Activated T-cell treated with anti-CD3 and anti-CD28 coated beads, Interleukin-2, amount 50 U/mL, for 4 hours (primary cell): Measurements from ENCODE around the gene DLG2. TPM values are rescaled to one million over a fixed set of nuclear protein-coding genes. Genes with fewer than 3 reads are reported as not detected.
A peak's percentile ranks its signal among the peaks of the same experiment; 100 is the strongest.

Experiments used
- ATAC-seq, 2 donors: fragments of 200-7000 bp; cut with Tn5 transposase; one replicate each; pipeline ENCODE4 v1.10.0; 2021
- DNase-seq: peaks from one replicate; pipeline ENCODE4 v3.0.0-alpha.2; 2020
- H3K27me3 Mint-ChIP-seq: one replicate; pipeline ENCODE4 v1.8.0; 2021; ENCODE audit warnings: low read depth, mixed read lengths
- H3K36me3 Mint-ChIP-seq: one replicate; pipeline ENCODE4 v1.8.0; 2022; ENCODE audit warnings: mixed read lengths; ENCODE audit not compliant: insufficient read depth
- H3K4me1 Mint-ChIP-seq: one replicate; pipeline ENCODE4 v1.8.0; 2021; ENCODE audit warnings: low read depth, mixed read lengths
- H3K4me3 Mint-ChIP-seq: one replicate; pipeline ENCODE4 v1.8.0; 2021; ENCODE audit warnings: mild to moderate bottlenecking, moderate library complexity, mixed read lengths
- H3K9me3 Mint-ChIP-seq: one replicate; pipeline ENCODE4 v1.8.0; 2021; ENCODE audit warnings: mixed read lengths
- total RNA-seq, 3 donors: library from RNA; stranded (reverse); gene quantifications; one replicate each; pipeline ENCODE4 v1.2.1, GENCODE V29; 2021

The DLG2 gene
- total RNA-seq, 3 donors from 2014 or later: 0.54 to 1.3 (median 0.58) TPM

- Mint-ChIP-seq H3K4me3 (no peak overlapping the region), H3K4me1 (no peaks in the 10 kb centered on the region), H3K9me3 (peaks cover 13% of the 10 kb centered on the region), H3K36me3 (no peaks in the 10 kb centered on the region), H3K27me3 (no peaks in the 10 kb centered on the region)
- ATAC-seq: no peak
- no peak for DNase-seq
These were observed 1765.1 kb downstream of the DLG2 start for GRCh38 chr11:83862033-83862432.

DNA sequence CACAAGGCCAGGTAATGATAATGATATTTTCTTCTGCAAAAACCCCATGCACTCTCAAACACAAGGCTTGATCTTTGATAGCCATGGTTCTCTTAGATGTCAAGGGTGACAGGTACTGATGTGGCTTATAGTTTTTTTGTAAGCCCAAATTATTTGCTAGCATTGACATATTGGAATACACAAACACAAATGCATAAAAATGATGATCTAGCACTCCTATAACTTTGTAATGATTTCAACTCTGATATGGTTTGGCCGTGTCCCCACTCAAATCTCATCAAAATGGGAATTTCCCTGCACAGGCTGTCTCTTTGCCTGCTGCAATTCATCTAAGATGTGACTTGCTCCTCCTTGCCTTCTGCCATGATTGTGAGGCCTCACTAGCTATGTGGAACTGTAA lies 1768.5 kb downstream of the DLG2 start:
- ATAC-seq: no peak
- Mint-ChIP-seq H3K36me3 (no peaks in the 10 kb centered on the region), H3K4me1 (no peaks in the 10 kb centered on the region), H3K4me3 (no peak overlapping the region), H3K9me3 (peaks cover 14% of the 10 kb centered on the region), H3K27me3 (no peaks in the 10 kb centered on the region)
- no peak for DNase-seq

GRCh38 chr11:83855237-83855636 lies 1771.9 kb downstream of the DLG2 start:
- H3K4me3 Mint-ChIP-seq: no peak overlapping the region
- ATAC-seq (no peak), DNase-seq (no peak)
- peaks cover 10% of the 10 kb centered on the region for H3K9me3 Mint-ChIP-seq
- H3K36me3 Mint-ChIP-seq: no peaks in the 10 kb centered on the region
- H3K27me3 Mint-ChIP-seq: peaks cover 2% of the 10 kb centered on the region
- no peaks in the 10 kb centered on the region for H3K4me1 Mint-ChIP-seq

GRCh38 chr11:83852775-83853442 lies 1774.2 kb downstream of the DLG2 start:
- Mint-ChIP-seq H3K4me1 (no peaks in the 10 kb centered on the region), H3K36me3 (no peaks in the 10 kb centered on the region), H3K9me3 (peaks cover 3% of the 10 kb centered on the region), H3K4me3 (no peak overlapping the region), H3K27me3 (peaks cover 4% of the 10 kb centered on the region)
- no peak for DNase-seq
- no peak for ATAC-seq

DNA sequence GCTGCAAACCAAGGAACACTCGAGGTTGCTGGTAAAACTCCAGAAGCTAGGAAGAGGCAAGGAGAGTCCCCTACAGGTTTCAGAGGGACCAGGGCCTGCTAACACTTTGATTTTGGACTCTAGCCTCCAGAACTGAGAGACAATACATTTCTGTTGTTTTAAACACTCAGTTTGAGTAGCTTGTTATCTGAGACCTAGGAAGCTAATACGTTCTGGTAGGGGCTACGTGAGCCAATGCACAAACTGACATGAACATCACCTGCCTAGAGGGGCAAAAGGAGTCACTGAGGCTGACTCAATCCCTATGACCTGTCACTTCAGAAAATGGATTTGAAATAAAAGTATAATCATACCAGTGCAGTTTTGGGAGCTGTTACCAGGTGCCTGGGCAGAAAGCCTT lies 1775.1 kb downstream of the DLG2 start:
- H3K4me1 Mint-ChIP-seq: no peaks in the 10 kb centered on the region
- no peak for ATAC-seq
- H3K36me3 Mint-ChIP-seq: no peaks in the 10 kb centered on the region
- H3K9me3 Mint-ChIP-seq: peaks cover 3% of the 10 kb centered on the region
- DNase-seq: no peak
- H3K4me3 Mint-ChIP-seq: no peak overlapping the region
- H3K27me3 Mint-ChIP-seq: peaks cover 4% of the 10 kb centered on the region

DNA sequence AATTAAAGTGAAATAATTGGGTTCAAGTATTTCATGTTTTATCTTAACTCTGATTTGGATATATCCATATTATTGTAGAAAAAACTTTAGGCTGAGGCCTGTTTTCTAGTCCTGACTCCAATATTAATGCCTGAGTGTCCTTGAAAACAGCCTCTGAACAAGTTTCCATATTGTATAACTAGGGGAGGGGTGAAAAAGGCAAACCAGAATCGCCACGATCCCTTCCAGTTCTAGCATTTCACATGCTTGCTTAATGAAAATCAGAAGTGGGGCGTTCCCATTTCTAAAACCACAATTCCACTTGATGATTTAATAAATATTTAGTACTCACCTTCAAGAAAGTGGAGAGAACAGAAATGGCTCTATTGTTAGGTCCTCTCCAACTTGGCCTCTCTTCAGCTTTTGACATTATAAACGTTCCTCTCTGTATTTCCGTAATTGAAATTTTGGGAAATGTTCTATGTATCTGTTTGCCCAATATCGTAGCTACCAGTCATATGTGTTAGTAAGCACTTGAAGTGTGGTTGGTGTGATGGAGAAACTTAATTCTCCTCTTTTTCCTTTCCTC lies 1779.6 kb downstream of the DLG2 start:
- H3K4me1 Mint-ChIP-seq: no peaks in the 10 kb centered on the region
- no peaks in the 10 kb centered on the region for H3K9me3 Mint-ChIP-seq
- DNase-seq (no peak), ATAC-seq (no peak)
- peaks cover 4% of the 10 kb centered on the region for H3K27me3 Mint-ChIP-seq
- no peak overlapping the region for H3K4me3 Mint-ChIP-seq
- H3K36me3 Mint-ChIP-seq: no peaks in the 10 kb centered on the region

GRCh38 chr11:83845797-83846196 lies 1781.3 kb downstream of the DLG2 start:
- Mint-ChIP-seq H3K36me3 (no peaks in the 10 kb centered on the region), H3K4me3 (no peak overlapping the region), H3K9me3 (no peaks in the 10 kb centered on the region), H3K4me1 (no peaks in the 10 kb centered on the region), H3K27me3 (peaks cover 4% of the 10 kb centered on the region)
- DNase-seq (no peak), ATAC-seq (no peak)

GRCh38 chr11:83840326-83840725 lies 1786.8 kb downstream of the DLG2 start:
- H3K4me3 Mint-ChIP-seq: no peak overlapping the region
- DNase-seq (no peak), ATAC-seq (no peak)
- H3K36me3 Mint-ChIP-seq: no peaks in the 10 kb centered on the region
- H3K27me3 Mint-ChIP-seq: no peaks in the 10 kb centered on the region
- H3K9me3 Mint-ChIP-seq: no peaks in the 10 kb centered on the region
- no peaks in the 10 kb centered on the region for H3K4me1 Mint-ChIP-seq

- Mint-ChIP-seq H3K27me3 (no peaks in the 10 kb centered on the region), H3K9me3 (no peaks in the 10 kb centered on the region), H3K36me3 (no peaks in the 10 kb centered on the region), H3K4me1 (no peaks in the 10 kb centered on the region), H3K4me3 (no peak overlapping the region)
- DNase-seq (no peak), ATAC-seq (peak in 1 of 2 donors; percentile 58)
These were observed 1790.1 kb downstream of the DLG2 start for GRCh38 chr11:83836883-83837654.

- ATAC-seq: no peak
- Mint-ChIP-seq H3K4me3 (no peak overlapping the region), H3K27me3 (no peaks in the 10 kb centered on the region), H3K9me3 (no peaks in the 10 kb centered on the region), H3K36me3 (no peaks in the 10 kb centered on the region), H3K4me1 (no peaks in the 10 kb centered on the region)
- no peak for DNase-seq
These were observed 1791.1 kb downstream of the DLG2 start for GRCh38 chr11:83836065-83836464.

GRCh38 chr11:83835423-83835822 lies 1791.7 kb downstream of the DLG2 start:
- ATAC-seq: no peak
- no peaks in the 10 kb centered on the region for H3K36me3 Mint-ChIP-seq
- DNase-seq: no peak
- H3K4me3 Mint-ChIP-seq: no peak overlapping the region
- H3K9me3 Mint-ChIP-seq: no peaks in the 10 kb centered on the region
- no peaks in the 10 kb centered on the region for H3K27me3 Mint-ChIP-seq
- no peaks in the 10 kb centered on the region for H3K4me1 Mint-ChIP-seq

DNA sequence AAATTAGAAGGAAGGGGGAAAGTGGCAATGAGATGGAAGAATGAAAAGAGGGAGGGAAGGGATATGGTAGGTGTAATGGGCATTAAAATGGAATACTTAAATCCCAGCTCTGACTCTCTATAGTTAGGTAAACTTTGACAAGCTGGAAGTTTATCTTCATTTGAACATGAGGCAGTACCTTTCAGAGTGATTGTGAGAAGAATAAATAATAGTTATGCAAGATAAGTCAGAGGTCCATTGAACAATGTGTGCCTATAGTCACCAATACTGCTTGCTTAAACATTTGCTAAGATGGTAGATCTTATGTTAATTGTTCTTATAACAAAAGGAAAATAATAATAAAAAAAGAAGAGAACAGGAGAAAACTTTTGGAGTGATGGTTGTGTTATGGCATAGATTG lies 1795.2 kb downstream of the DLG2 start:
- Mint-ChIP-seq H3K4me1 (no peaks in the 10 kb centered on the region), H3K36me3 (no peaks in the 10 kb centered on the region), H3K27me3 (no peaks in the 10 kb centered on the region), H3K4me3 (no peak overlapping the region), H3K9me3 (no peaks in the 10 kb centered on the region)
- DNase-seq (no peak), ATAC-seq (no peak)

DNA sequence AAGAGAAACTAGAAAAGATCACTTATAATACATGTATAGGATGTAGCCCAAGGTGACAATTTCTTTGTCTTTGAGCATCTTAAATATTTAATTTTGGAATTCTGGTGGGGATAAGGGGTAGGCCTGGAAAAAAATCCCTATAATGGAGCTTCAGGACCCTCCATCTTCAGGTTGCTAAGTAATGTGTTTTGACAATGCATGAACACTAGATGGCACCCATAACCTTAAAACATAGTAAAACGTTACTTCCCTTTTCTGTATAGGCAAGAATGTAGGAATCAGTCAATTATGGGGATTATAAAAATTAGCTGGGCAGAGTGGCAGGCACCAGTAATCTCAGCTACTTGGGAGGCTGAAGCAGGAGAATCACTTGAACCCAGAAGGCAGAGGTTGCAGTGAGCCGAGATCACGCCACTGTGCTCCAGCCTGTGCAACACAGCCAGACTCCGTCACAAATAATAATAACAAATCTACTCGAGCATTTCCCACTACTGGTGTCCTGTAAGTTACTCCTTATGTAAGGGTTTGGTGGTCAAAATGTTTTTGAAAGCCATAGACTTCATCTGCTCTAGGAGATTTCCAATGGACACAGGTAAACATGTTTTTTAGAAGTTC lies 1799.1 kb downstream of the DLG2 start:
- DNase-seq (no peak), ATAC-seq (no peak)
- Mint-ChIP-seq H3K4me3 (no peak overlapping the region), H3K9me3 (no peaks in the 10 kb centered on the region), H3K36me3 (no peaks in the 10 kb centered on the region), H3K27me3 (no peaks in the 10 kb centered on the region), H3K4me1 (no peaks in the 10 kb centered on the region)

DNA sequence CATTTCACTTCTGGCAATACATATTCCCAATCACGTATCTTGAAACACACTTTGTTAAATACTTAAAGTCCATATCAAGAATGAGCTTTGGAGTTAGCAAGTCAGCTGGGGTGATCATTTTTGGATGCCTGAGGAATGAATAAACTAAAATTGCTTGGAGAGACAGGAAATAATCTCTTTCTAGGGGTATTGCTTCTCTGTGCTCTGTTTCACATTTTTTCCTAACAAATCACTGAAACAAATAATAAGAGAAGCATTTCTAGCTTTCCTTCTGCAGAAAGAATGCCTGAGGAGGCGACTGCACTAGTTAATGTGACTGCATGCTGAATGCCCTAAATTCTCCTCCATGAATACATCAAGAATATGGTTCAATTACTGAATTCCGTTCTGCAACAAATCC lies 1799.6 kb downstream of the DLG2 start:
- Mint-ChIP-seq H3K36me3 (no peaks in the 10 kb centered on the region), H3K4me3 (no peak overlapping the region), H3K4me1 (no peaks in the 10 kb centered on the region), H3K9me3 (no peaks in the 10 kb centered on the region), H3K27me3 (no peaks in the 10 kb centered on the region)
- ATAC-seq (no peak), DNase-seq (no peak)

- H3K4me3 Mint-ChIP-seq: no peak overlapping the region
- no peaks in the 10 kb centered on the region for H3K27me3 Mint-ChIP-seq
- no peak for DNase-seq
- no peaks in the 10 kb centered on the region for H3K9me3 Mint-ChIP-seq
- H3K36me3 Mint-ChIP-seq: no peaks in the 10 kb centered on the region
- ATAC-seq: no peak
- no peaks in the 10 kb centered on the region for H3K4me1 Mint-ChIP-seq
These were observed 1801.1 kb downstream of the DLG2 start for GRCh38 chr11:83826078-83826477.
